ENCODE data around the gene GPC6. TPM values are rescaled to one million over a fixed set of nuclear protein-coding genes. Genes with fewer than 3 reads are reported as not detected.

Gene GPC6
- total RNA-seq, 1 experiment from 2014 or later, result 0.22 TPM

GRCh38 chr13:93472296-93472695 lies 245.7 kb downstream of the GPC6 start:
- H3K9ac ChIP-seq (ENCODE audit: low read length), result no peak overlapping the region
- peaks cover 16 to 17% of the 10 kb centered on the region in 2 experiments; a peak in 2 of 4 replicates for H3K9me3 ChIP-seq (ENCODE audit: control insufficient read depth in 1 of 2, insufficient read depth in 1 of 2, low read depth in 1 of 2, low read length in 2 of 2)
- no peaks in the 10 kb centered on the region for H3K4me1 ChIP-seq (ENCODE audit: control insufficient read depth in 1 of 2, insufficient read depth in 2 of 2, low read length in 2 of 2)
- H2AFZ ChIP-seq (ENCODE audit: low read depth, low read length, poor library complexity, severe bottlenecking), result no peak overlapping the region
- H3K4me2 ChIP-seq (ENCODE audit: low read length), result no peak overlapping the region
- DNase-seq (ENCODE audit: low read depth, low spot score), result no peak
- ChIA-PET CTCF (no interaction called here), POLR2A (no interaction called here), RAD21 (ENCODE audit: low non-redundant PET in 1 of 2, low total read pairs in 2 of 2, uncharacterized antibody in 2 of 2, unreplicated experiment in 2 of 2) (no interaction called here)
- no peak overlapping the region for H3K27ac ChIP-seq (ENCODE audit: low read depth, low read length)
- ATAC-seq, result no peak
- no peaks in the 10 kb centered on the region for H3K27me3 ChIP-seq (ENCODE audit: insufficient read depth, low read length)
- intact Hi-C loops (cut with micrococcal nuclease), result no loop called here
- H3K79me2 ChIP-seq (ENCODE audit: insufficient read depth, low read length), result no peaks in the 10 kb centered on the region
- no peaks in the 10 kb centered on the region for H3K9me2 ChIP-seq (ENCODE audit: insufficient read depth)
- TF ChIP-seq ZNF274 (IDR thresholded peaks at IDR 0.05; ENCODE audit: low read depth, low read length), result no peak
- no peak for TF ChIP-seq FOSL1 (IDR thresholded peaks at IDR 0.05; ENCODE audit: low read depth)
- no peak for TF ChIP-seq CEBPB (IDR thresholded peaks at IDR 0.05; ENCODE audit: low read depth)
- TF ChIP-seq ATF3 (IDR thresholded peaks at IDR 0.05), result no peak
- no peak for TF ChIP-seq JUND (IDR thresholded peaks at IDR 0.05)
- no peak for TF ChIP-seq SIN3A (IDR thresholded peaks at IDR 0.05; ENCODE audit: low read depth)
- no peak for TF ChIP-seq POLR2A (IDR thresholded peaks at IDR 0.05; ENCODE audit: borderline replicate concordance, extremely low read depth, insufficient read depth, insufficient read length)
- TF ChIP-seq, protein P1, sequence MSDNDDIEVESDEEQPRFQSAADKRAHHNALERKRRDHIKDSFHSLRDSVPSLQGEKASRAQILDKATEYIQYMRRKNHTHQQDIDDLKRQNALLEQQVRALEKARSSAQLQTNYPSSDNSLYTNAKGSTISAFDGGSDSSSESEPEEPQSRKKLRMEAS (IDR thresholded peaks at IDR 0.05), result no peak
- no peak for TF ChIP-seq TCF7L2 (IDR thresholded peaks at IDR 0.05; ENCODE audit: borderline replicate concordance, extremely low read depth, insufficient read depth, insufficient read length)
- no peak for TF ChIP-seq CBX3 (IDR thresholded peaks at IDR 0.05; ENCODE audit: low read depth)
- no peak for TF ChIP-seq ZFX (IDR thresholded peaks at IDR 0.05)
- H4K20me1 ChIP-seq (ENCODE audit: insufficient read depth), result no peaks in the 10 kb centered on the region
- no peak overlapping the region for H3K4me3 ChIP-seq (replicated peaks in 1 of 2; ENCODE audit: low read depth in 1 of 2, low read length in 2 of 2)
- no peaks in the 10 kb centered on the region for H3K36me3 ChIP-seq (ENCODE audit: control insufficient read depth in 1 of 2, insufficient read depth in 2 of 2, low read length in 2 of 2)
- no TSS peak for BruUV-seq (replicated peaks)

GRCh38 chr13:93472814-93473296 lies 246.2 kb downstream of the GPC6 start:
- intact Hi-C loops (cut with micrococcal nuclease), result no loop called here
- no peaks in the 10 kb centered on the region for H3K4me1 ChIP-seq (ENCODE audit: control insufficient read depth in 1 of 2, insufficient read depth in 2 of 2, low read length in 2 of 2)
- DNase-seq (ENCODE audit: low read depth, low spot score) (no peak), ATAC-seq (no peak)
- no peak overlapping the region for H2AFZ ChIP-seq (ENCODE audit: low read depth, low read length, poor library complexity, severe bottlenecking)
- CTCF ChIA-PET, result no interaction called here
- no peak overlapping the region for H3K9ac ChIP-seq (ENCODE audit: low read length)
- no peak for TF ChIP-seq POLR2AphosphoS5 (IDR thresholded peaks at IDR 0.05; ENCODE audit: low read depth, low read length)
- no peak for TF ChIP-seq SRF (IDR thresholded peaks at IDR 0.05; ENCODE audit: low read depth)
- TF ChIP-seq, protein P1 (IDR thresholded peaks at IDR 0.05), result no peak
- TF ChIP-seq ZNF274 (IDR thresholded peaks at IDR 0.05; ENCODE audit: low read depth, low read length), result no peak
- TF ChIP-seq SP1 (IDR thresholded peaks at IDR 0.05; ENCODE audit: low read depth), result no peak
- TF ChIP-seq FOSL1 (IDR thresholded peaks at IDR 0.05; ENCODE audit: low read depth), result no peak
- no peak for TF ChIP-seq RAD21 (IDR thresholded peaks at IDR 0.05; ENCODE audit: low read depth)
- TF ChIP-seq CEBPB (IDR thresholded peaks at IDR 0.05; ENCODE audit: low read depth), result no peak
- TF ChIP-seq EZH2 (IDR thresholded peaks at IDR 0.05), result no peak
- peaks cover 17 to 19% of the 10 kb centered on the region in 2 experiments; a peak in 2 of 4 replicates for H3K9me3 ChIP-seq (ENCODE audit: control insufficient read depth in 1 of 2, insufficient read depth in 1 of 2, low read depth in 1 of 2, low read length in 2 of 2)
- H3K27me3 ChIP-seq (ENCODE audit: insufficient read depth, low read length), result no peaks in the 10 kb centered on the region
- H3K27ac ChIP-seq (ENCODE audit: low read depth, low read length), result no peak overlapping the region
- H3K4me3 ChIP-seq (replicated peaks in 1 of 2; ENCODE audit: low read depth in 1 of 2, low read length in 2 of 2), result no peak overlapping the region
- RAD21 ChIA-PET (ENCODE audit: low non-redundant PET in 1 of 2, low total read pairs in 2 of 2, uncharacterized antibody in 2 of 2, unreplicated experiment in 2 of 2), result no interaction called here
- H3K4me2 ChIP-seq (ENCODE audit: low read length), result no peak overlapping the region
- H3K36me3 ChIP-seq (ENCODE audit: control insufficient read depth in 1 of 2, insufficient read depth in 2 of 2, low read length in 2 of 2), result no peaks in the 10 kb centered on the region
- POLR2A ChIA-PET, result no interaction called here
- no peaks in the 10 kb centered on the region for H4K20me1 ChIP-seq (ENCODE audit: insufficient read depth)
- H3K79me2 ChIP-seq (ENCODE audit: insufficient read depth, low read length), result no peaks in the 10 kb centered on the region
- BruUV-seq (replicated peaks), result no TSS peak
- H3K9me2 ChIP-seq (ENCODE audit: insufficient read depth), result no peaks in the 10 kb centered on the region
